ENCODE measurements around the gene RAD18. TPM values are rescaled to one million over a fixed set of nuclear protein-coding genes. Genes with fewer than 3 reads are reported as not detected.

The RAD18 gene
- total RNA-seq, 2 donors from 2014 or later, result 44.5 to 51.7 TPM

GRCh38 chr3:8942115-8942514 is 21.2 kb downstream of the RAD18 start:
- H3K4me3 Mint-ChIP-seq, result no peak overlapping the region
- no peaks in the 10 kb centered on the region for H3K27me3 Mint-ChIP-seq (ENCODE audit: low read depth)
- no peaks in the 10 kb centered on the region for H3K4me1 Mint-ChIP-seq (ENCODE audit: low read depth)
- H3K36me3 Mint-ChIP-seq (ENCODE audit: insufficient read depth in 2 of 2), result peaks cover 18 to 45% of the 10 kb centered on the region in 2 donors
- ATAC-seq (replicated peaks in 1 of 2) (no peak), DNase-seq (no peak)
- no peak overlapping the region for H3K27ac Mint-ChIP-seq
- H3K9me3 Mint-ChIP-seq, result peaks cover 2 to 6% of the 10 kb centered on the region in 2 donors

- H3K27me3 Mint-ChIP-seq (ENCODE audit: low read depth), result no peaks in the 10 kb centered on the region
- H3K27ac Mint-ChIP-seq, result no peak overlapping the region
- H3K4me1 Mint-ChIP-seq (ENCODE audit: low read depth), result no peaks in the 10 kb centered on the region
- DNase-seq, result no peak
- H3K36me3 Mint-ChIP-seq (ENCODE audit: insufficient read depth in 2 of 2), result peaks cover 8 to 31% of the 10 kb centered on the region in 2 donors
- H3K4me3 Mint-ChIP-seq, result no peak overlapping the region
- ATAC-seq (replicated peaks in 1 of 2), result no peak
- peaks cover 0 to 2% of the 10 kb centered on the region in 2 donors for H3K9me3 Mint-ChIP-seq
These were observed 25.3 kb downstream of the RAD18 start for GRCh38 chr3:8938021-8938420.

- no peak overlapping the region for H3K4me3 Mint-ChIP-seq
- peaks cover 6 to 25% of the 10 kb centered on the region in 2 donors for H3K36me3 Mint-ChIP-seq (ENCODE audit: insufficient read depth in 2 of 2)
- ATAC-seq (replicated peaks in 1 of 2) (no peak), DNase-seq (no peak)
- no peak overlapping the region for H3K27ac Mint-ChIP-seq
- no peaks in the 10 kb centered on the region for H3K27me3 Mint-ChIP-seq (ENCODE audit: low read depth)
- no peaks in the 10 kb centered on the region for H3K4me1 Mint-ChIP-seq (ENCODE audit: low read depth)
- no peaks in the 10 kb centered on the region for H3K9me3 Mint-ChIP-seq
These were observed 25.9 kb downstream of the RAD18 start for GRCh38 chr3:8937064-8938020.

GRCh38 chr3:8932507-8932906 is 30.8 kb downstream of the RAD18 start:
- no peak overlapping the region for H3K27ac Mint-ChIP-seq
- no peaks in the 10 kb centered on the region for H3K27me3 Mint-ChIP-seq (ENCODE audit: low read depth)
- DNase-seq (no peak), ATAC-seq (replicated peaks in 1 of 2) (no peak)
- no peaks in the 10 kb centered on the region for H3K9me3 Mint-ChIP-seq
- H3K36me3 Mint-ChIP-seq (ENCODE audit: insufficient read depth in 2 of 2), result peaks cover 2 to 14% of the 10 kb centered on the region in 2 donors
- no peaks in the 10 kb centered on the region for H3K4me1 Mint-ChIP-seq (ENCODE audit: low read depth)
- H3K4me3 Mint-ChIP-seq, result no peak overlapping the region

GRCh38 chr3:8931342-8931741 is 31.9 kb downstream of the RAD18 start:
- no peaks in the 10 kb centered on the region for H3K27me3 Mint-ChIP-seq (ENCODE audit: low read depth)
- no peak overlapping the region for H3K4me3 Mint-ChIP-seq
- DNase-seq, result no peak
- H3K36me3 Mint-ChIP-seq (ENCODE audit: insufficient read depth in 2 of 2), result peaks cover 5 to 18% of the 10 kb centered on the region in 2 donors
- peaks cover 0 to 2% of the 10 kb centered on the region in 2 donors for H3K9me3 Mint-ChIP-seq
- H3K27ac Mint-ChIP-seq, result no peak overlapping the region
- no peaks in the 10 kb centered on the region for H3K4me1 Mint-ChIP-seq (ENCODE audit: low read depth)
- ATAC-seq (replicated peaks in 1 of 2), result no peak

GRCh38 chr3:8929860-8930259 is 33.4 kb downstream of the RAD18 start:
- no peaks in the 10 kb centered on the region for H3K4me1 Mint-ChIP-seq (ENCODE audit: low read depth)
- H3K9me3 Mint-ChIP-seq, result peaks cover 0 to 2% of the 10 kb centered on the region in 2 donors
- H3K36me3 Mint-ChIP-seq (ENCODE audit: insufficient read depth in 2 of 2), result peaks cover 5 to 26% of the 10 kb centered on the region in 2 donors
- no peak overlapping the region for H3K27ac Mint-ChIP-seq
- ATAC-seq (replicated peaks in 1 of 2) (no peak), DNase-seq (no peak)
- no peak overlapping the region for H3K4me3 Mint-ChIP-seq
- H3K27me3 Mint-ChIP-seq (ENCODE audit: low read depth), result no peaks in the 10 kb centered on the region

- DNase-seq (no peak), ATAC-seq (replicated peaks in 1 of 2) (no peak)
- peaks cover under 1 to 17% of the 10 kb centered on the region in 2 donors for H3K36me3 Mint-ChIP-seq (ENCODE audit: insufficient read depth in 2 of 2)
- H3K4me1 Mint-ChIP-seq (ENCODE audit: low read depth), result no peaks in the 10 kb centered on the region
- no peaks in the 10 kb centered on the region for H3K9me3 Mint-ChIP-seq
- H3K4me3 Mint-ChIP-seq, result no peak overlapping the region
- H3K27ac Mint-ChIP-seq, result no peak overlapping the region
- no peaks in the 10 kb centered on the region for H3K27me3 Mint-ChIP-seq (ENCODE audit: low read depth)
These were observed 48.8 kb downstream of the RAD18 start for GRCh38 chr3:8914491-8914890.

GRCh38 chr3:8911781-8912180 is 51.5 kb downstream of the RAD18 start:
- Mint-ChIP-seq H3K9me3 (no peaks in the 10 kb centered on the region), H3K4me3 (no peak overlapping the region), H3K4me1 (ENCODE audit: low read depth) (no peaks in the 10 kb centered on the region), H3K27me3 (ENCODE audit: low read depth) (no peaks in the 10 kb centered on the region), H3K27ac (no peak overlapping the region), H3K36me3 (ENCODE audit: insufficient read depth in 2 of 2) (peaks cover 3 to 30% of the 10 kb centered on the region in 2 donors)
- DNase-seq (no peak), ATAC-seq (replicated peaks in 1 of 2) (no peak)

GRCh38 chr3:8909160-8909559 is 54.1 kb downstream of the RAD18 start:
- no peak for ATAC-seq (replicated peaks in 1 of 2)
- H3K36me3 Mint-ChIP-seq (ENCODE audit: insufficient read depth in 2 of 2), result peaks cover 5 to 32% of the 10 kb centered on the region in 2 donors

GRCh38 chr3:8903191-8903590 is 60.1 kb downstream of the RAD18 start:
- DNase-seq (no peak), ATAC-seq (replicated peaks in 1 of 2) (no peak)
- no peaks in the 10 kb centered on the region for H3K9me3 Mint-ChIP-seq
- H3K4me1 Mint-ChIP-seq (ENCODE audit: low read depth), result no peaks in the 10 kb centered on the region
- peak overlapping the region; percentile 34 for H3K27ac Mint-ChIP-seq
- H3K36me3 Mint-ChIP-seq (ENCODE audit: insufficient read depth in 2 of 2), result peaks cover 7 to 20% of the 10 kb centered on the region in 2 donors
- H3K4me3 Mint-ChIP-seq, result no peak overlapping the region
- H3K27me3 Mint-ChIP-seq (ENCODE audit: low read depth), result no peaks in the 10 kb centered on the region

More at GRCh38 chr3:8909160-8909559, 54.1 kb downstream of the RAD18 start:
- Mint-ChIP-seq H3K4me1 (ENCODE audit: low read depth) (no peaks in the 10 kb centered on the region), H3K9me3 (no peaks in the 10 kb centered on the region), H3K27ac (no peak overlapping the region), H3K4me3 (no peak overlapping the region), H3K27me3 (ENCODE audit: low read depth) (no peaks in the 10 kb centered on the region)
- no peak for DNase-seq

GRCh38 chr3:8900869-8901268 is 62.4 kb downstream of the RAD18 start:
- DNase-seq, result no peak
- H3K27ac Mint-ChIP-seq, result no peak overlapping the region
- H3K9me3 Mint-ChIP-seq, result no peaks in the 10 kb centered on the region
- H3K36me3 Mint-ChIP-seq (ENCODE audit: insufficient read depth in 2 of 2), result peaks cover 5 to 12% of the 10 kb centered on the region in 2 donors
- H3K4me3 Mint-ChIP-seq, result no peak overlapping the region
- no peaks in the 10 kb centered on the region for H3K4me1 Mint-ChIP-seq (ENCODE audit: low read depth)
- no peak for ATAC-seq (replicated peaks in 1 of 2)
- no peaks in the 10 kb centered on the region for H3K27me3 Mint-ChIP-seq (ENCODE audit: low read depth)

- DNase-seq, result no peak
- H3K9me3 Mint-ChIP-seq, result no peaks in the 10 kb centered on the region
- no peak overlapping the region for H3K4me3 Mint-ChIP-seq
- no peak overlapping the region for H3K27ac Mint-ChIP-seq
- no peaks in the 10 kb centered on the region for H3K4me1 Mint-ChIP-seq (ENCODE audit: low read depth)
- H3K36me3 Mint-ChIP-seq (ENCODE audit: insufficient read depth in 2 of 2), result peaks cover 6 to 17% of the 10 kb centered on the region in 2 donors
- no peak for ATAC-seq (replicated peaks in 1 of 2)
- no peaks in the 10 kb centered on the region for H3K27me3 Mint-ChIP-seq (ENCODE audit: low read depth)
These were observed 63.3 kb downstream of the RAD18 start for GRCh38 chr3:8899876-8900460.

GRCh38 chr3:8895829-8896228 is 67.4 kb downstream of the RAD18 start:
- Mint-ChIP-seq H3K27ac (peak overlapping the region; percentile 43), H3K4me1 (ENCODE audit: low read depth) (no peaks in the 10 kb centered on the region), H3K4me3 (no peak overlapping the region), H3K9me3 (no peaks in the 10 kb centered on the region), H3K36me3 (ENCODE audit: insufficient read depth in 2 of 2) (peaks cover 5 to 19% of the 10 kb centered on the region in 2 donors), H3K27me3 (ENCODE audit: low read depth) (no peaks in the 10 kb centered on the region)
- no peak for ATAC-seq (replicated peaks in 1 of 2)
- no peak for DNase-seq
